Ovary (tissue), 3 donors: Measurements from ENCODE around the gene ZBTB48.

Source experiments
- EP300 ChIP-seq: sonication (generic); formaldehyde crosslinking; IDR thresholded peaks from one replicate; pipeline ENCODE4 v1.6.1; 2017; ENCODE audit warnings: antibody characterized with exemption
- POLR2A ChIP-seq: fragments of 450-650 bp; IDR thresholded peaks from one replicate; pipeline ENCODE4 v1.6.1; 2017; ENCODE audit warnings: antibody characterized with exemption, mild to moderate bottlenecking, moderate library complexity
- TF ChIP-seq, protein P1 (sequence below), 3 donors: fragments of 450-650 bp in 2 of 3; fragments of 200-600 bp in 1 of 3; IDR thresholded peaks; one replicate each; pipeline versions ENCODE4 v1.5.1 to v1.8.0; 2016 to 2022; ENCODE audit warnings: antibody characterized with exemption in 3 of 3, mild to moderate bottlenecking in 1 of 3
- donor health status: DM: no; HTN: no; CAD: no.

GRCh38 chr1:6538956-6539355, 40.8 kb upstream of the ZBTB48 start:
- TF ChIP-seq, protein P1, sequence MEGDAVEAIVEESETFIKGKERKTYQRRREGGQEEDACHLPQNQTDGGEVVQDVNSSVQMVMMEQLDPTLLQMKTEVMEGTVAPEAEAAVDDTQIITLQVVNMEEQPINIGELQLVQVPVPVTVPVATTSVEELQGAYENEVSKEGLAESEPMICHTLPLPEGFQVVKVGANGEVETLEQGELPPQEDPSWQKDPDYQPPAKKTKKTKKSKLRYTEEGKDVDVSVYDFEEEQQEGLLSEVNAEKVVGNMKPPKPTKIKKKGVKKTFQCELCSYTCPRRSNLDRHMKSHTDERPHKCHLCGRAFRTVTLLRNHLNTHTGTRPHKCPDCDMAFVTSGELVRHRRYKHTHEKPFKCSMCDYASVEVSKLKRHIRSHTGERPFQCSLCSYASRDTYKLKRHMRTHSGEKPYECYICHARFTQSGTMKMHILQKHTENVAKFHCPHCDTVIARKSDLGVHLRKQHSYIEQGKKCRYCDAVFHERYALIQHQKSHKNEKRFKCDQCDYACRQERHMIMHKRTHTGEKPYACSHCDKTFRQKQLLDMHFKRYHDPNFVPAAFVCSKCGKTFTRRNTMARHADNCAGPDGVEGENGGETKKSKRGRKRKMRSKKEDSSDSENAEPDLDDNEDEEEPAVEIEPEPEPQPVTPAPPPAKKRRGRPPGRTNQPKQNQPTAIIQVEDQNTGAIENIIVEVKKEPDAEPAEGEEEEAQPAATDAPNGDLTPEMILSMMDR (IDR thresholded peaks at IDR 0.05), result no peak
- no peak for TF ChIP-seq POLR2A
- no peak for TF ChIP-seq EP300
